ENCODE results near the gene NABP2. TPM values are rescaled to one million over a fixed set of nuclear protein-coding genes. Genes with fewer than 3 reads are reported as not detected.
A peak's percentile ranks its signal among the peaks of the same experiment; 100 is the strongest.

NABP2 gene
- total RNA-seq, 1 experiment from 2014 or later, result 98.6 TPM

DNA sequence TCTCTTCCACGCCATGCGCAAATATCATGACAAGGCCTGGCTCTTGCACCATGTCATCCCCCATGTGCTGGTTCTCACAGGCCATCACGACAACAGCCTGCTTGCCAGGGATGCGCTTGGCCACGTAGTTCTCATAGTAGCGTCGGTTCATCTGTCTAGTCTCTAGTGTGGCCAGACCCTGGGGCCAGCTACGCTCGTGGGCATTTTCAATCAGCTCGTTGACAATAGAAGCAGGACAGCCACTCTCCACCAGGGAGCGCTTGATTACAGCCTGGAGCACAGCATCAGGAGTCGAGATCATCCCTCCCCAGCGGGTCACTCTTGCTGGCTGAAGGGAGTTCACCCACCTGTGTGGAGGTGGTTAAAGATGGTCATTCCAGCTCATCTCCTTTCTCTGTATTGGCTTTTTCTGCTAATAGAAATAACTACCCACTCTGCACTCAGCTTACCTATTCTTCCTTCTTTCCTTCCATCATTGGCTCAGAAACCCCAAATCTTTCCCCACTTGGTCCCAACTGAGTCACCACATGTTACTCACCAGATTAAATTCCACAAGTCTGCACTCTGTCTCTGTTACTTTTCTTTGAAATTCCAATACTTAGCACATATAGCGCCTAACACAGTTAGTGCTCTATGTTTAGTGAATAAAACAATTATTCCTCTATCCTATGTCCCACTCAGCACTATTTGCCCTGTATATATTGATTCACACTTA lies 17.5 kb upstream of the NABP2 start:
- peaks cover 29% of the 10 kb centered on the region for H3K36me3 ChIP-seq (ENCODE audit: low read depth, low read length)

GRCh38 chr12:56208006-56208405 lies 16.1 kb upstream of the NABP2 start:
- CTCF ChIA-PET, result no interaction called here
- no peak overlapping the region for H3K4me3 ChIP-seq (ENCODE audit: low read length)
- H4K20me1 ChIP-seq (ENCODE audit: low read length), result no peaks in the 10 kb centered on the region
- DNase-seq (no peak), ATAC-seq (no peak)
- no TSS peak for BruUV-seq (replicated peaks)
- no peaks in the 10 kb centered on the region for H3K79me2 ChIP-seq (ENCODE audit: low read length)
- H2AFZ ChIP-seq (ENCODE audit: low read length), result no peak overlapping the region
- TF ChIP-seq EZH2 (IDR thresholded peaks at IDR 0.05; ENCODE audit: low read length, unreplicated experiment) (no peak), EZH2phosphoT487 (IDR thresholded peaks at IDR 0.05; ENCODE audit: borderline replicate concordance, low read length) (no peak), CTCF (conservative IDR thresholded peaks at IDR 0.05; ENCODE audit: low read depth, low read length) (no peak)
- POLR2A ChIA-PET (ENCODE audit: unreplicated experiment), result no interaction called here
- peaks cover 40% of the 10 kb centered on the region for H3K36me3 ChIP-seq (ENCODE audit: low read depth, low read length)
- no peaks in the 10 kb centered on the region for H3K27me3 ChIP-seq (ENCODE audit: low read length)
- H3K9ac ChIP-seq (ENCODE audit: low read length), result no peak overlapping the region
- H3K9me2 ChIP-seq (replicated peaks; ENCODE audit: low read length), result no peaks in the 10 kb centered on the region
- intact Hi-C loops (cut with micrococcal nuclease), result no loop called here
- H3K4me2 ChIP-seq (ENCODE audit: low read length), result no peak overlapping the region
- H3K9me3 ChIP-seq (ENCODE audit: low read length), result no peaks in the 10 kb centered on the region
- 0 out of 2 replicates have a peak, but pooled peaks cover 3% of the 10 kb centered on the region for H3K4me1 ChIP-seq (ENCODE audit: insufficient read depth, low read length)
- H3K27ac ChIP-seq (ENCODE audit: low read length), result no peak overlapping the region
- no peaks in the 10 kb centered on the region for H3F3A ChIP-seq (ENCODE audit: low read length, unreplicated experiment)

More for the DNA sequence above, 17.5 kb upstream of the NABP2 start:
- intact Hi-C loops (cut with micrococcal nuclease), result loop anchor here (1.0 kb wide), 1 partner anchor 18 kb away; the partner anchor contains the start of gene NABP2
- no peaks in the 10 kb centered on the region for H3K79me2 ChIP-seq (ENCODE audit: low read length)
- H3F3A ChIP-seq (ENCODE audit: low read length, unreplicated experiment), result no peaks in the 10 kb centered on the region
- peak; percentile 75 for ATAC-seq
- no peak overlapping the region for H3K9ac ChIP-seq (ENCODE audit: low read length)
- POLR2A ChIA-PET (ENCODE audit: unreplicated experiment), result no interaction called here
- DNase-seq, result peak; percentile 64
- no peaks in the 10 kb centered on the region for H4K20me1 ChIP-seq (ENCODE audit: low read length)
- H3K9me2 ChIP-seq (replicated peaks; ENCODE audit: low read length), result no peaks in the 10 kb centered on the region
- CTCF ChIA-PET, result interaction anchor here (0.6 to 1.2 kb wide), 6 partner anchors 10 to 79 kb away, joined by 3 to 6 read pairs (median 3); partner anchors contain the start of gene RNF41
- BruUV-seq (replicated peaks), result no TSS peak
- H3K9me3 ChIP-seq (ENCODE audit: low read length), result no peaks in the 10 kb centered on the region
- no peak overlapping the region for H3K4me3 ChIP-seq (ENCODE audit: low read length)
- no peaks in the 10 kb centered on the region for H3K27me3 ChIP-seq (ENCODE audit: low read length)
- no peak for TF ChIP-seq EZH2phosphoT487 (IDR thresholded peaks at IDR 0.05; ENCODE audit: borderline replicate concordance, low read length)
- peak; percentile 76 for TF ChIP-seq CTCF (conservative IDR thresholded peaks at IDR 0.05; ENCODE audit: low read depth, low read length)
- H3K4me2 ChIP-seq (ENCODE audit: low read length), result no peak overlapping the region
- no peaks in the 10 kb centered on the region for H3K4me1 ChIP-seq (ENCODE audit: insufficient read depth, low read length)
- H3K27ac ChIP-seq (ENCODE audit: low read length), result no peak overlapping the region
- H2AFZ ChIP-seq (ENCODE audit: low read length), result no peak overlapping the region

DNA sequence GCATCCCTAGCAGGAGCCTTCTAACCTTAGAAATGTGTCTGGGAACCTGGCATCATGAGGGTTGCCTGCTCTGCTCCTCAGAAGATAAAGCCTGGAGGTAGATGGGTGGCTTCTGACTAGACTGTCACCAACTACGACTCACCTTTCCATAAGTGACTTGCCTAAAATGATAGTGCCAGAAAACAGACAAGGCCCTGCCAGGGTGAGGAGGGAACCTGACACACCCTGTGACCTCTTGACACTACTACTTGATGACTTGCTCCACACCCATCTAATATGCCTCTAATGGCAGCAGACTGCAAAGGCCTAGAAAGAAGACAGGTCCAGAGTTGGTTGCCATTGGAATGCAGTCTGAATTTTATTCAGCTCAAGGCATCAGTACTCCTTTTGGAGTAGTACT lies 11.8 kb upstream of the NABP2 start:
- ChIA-PET CTCF (no interaction called here), POLR2A (ENCODE audit: unreplicated experiment) (no interaction called here)
- H3K4me2 ChIP-seq (ENCODE audit: low read length), result no peak overlapping the region
- H2AFZ ChIP-seq (ENCODE audit: low read length), result no peak overlapping the region
- H3K27ac ChIP-seq (ENCODE audit: low read length), result no peak overlapping the region
- DNase-seq (no peak), ATAC-seq (no peak; the same call in 1 of the 2 replicates)
- H4K20me1 ChIP-seq (ENCODE audit: low read length), result no peaks in the 10 kb centered on the region
- H3F3A ChIP-seq (ENCODE audit: low read length, unreplicated experiment), result no peaks in the 10 kb centered on the region
- H3K9ac ChIP-seq (ENCODE audit: low read length), result no peak overlapping the region
- H3K9me2 ChIP-seq (replicated peaks; ENCODE audit: low read length), result no peaks in the 10 kb centered on the region
- TF ChIP-seq CTCF (conservative IDR thresholded peaks at IDR 0.05; ENCODE audit: low read depth, low read length) (no peak), EZH2phosphoT487 (IDR thresholded peaks at IDR 0.05; ENCODE audit: borderline replicate concordance, low read length) (no peak), EZH2 (IDR thresholded peaks at IDR 0.05; ENCODE audit: low read length, unreplicated experiment) (no peak)
- no TSS peak for BruUV-seq (replicated peaks)
- 0 out of 2 replicates have a peak, but pooled peaks cover 3% of the 10 kb centered on the region for H3K4me1 ChIP-seq (ENCODE audit: insufficient read depth, low read length)
- no peaks in the 10 kb centered on the region for H3K27me3 ChIP-seq (ENCODE audit: low read length)
- H3K9me3 ChIP-seq (ENCODE audit: low read length), result no peaks in the 10 kb centered on the region
- no peaks in the 10 kb centered on the region for H3K79me2 ChIP-seq (ENCODE audit: low read length)
- intact Hi-C loops (cut with micrococcal nuclease), result no loop called here
- peaks cover 35% of the 10 kb centered on the region for H3K36me3 ChIP-seq (ENCODE audit: low read depth, low read length)
- no peak overlapping the region for H3K4me3 ChIP-seq (ENCODE audit: low read length)

Measured in PC-3 (cell line).